Mesenteric fat pad (tissue), 1 donor: ENCODE data around the gene STMP1. TPM values are rescaled to one million over a fixed set of nuclear protein-coding genes. Genes with fewer than 3 reads are reported as not detected.
A peak's percentile ranks its signal among the peaks of the same experiment; 100 is the strongest.

Experiments used
- DNase-seq: peaks from one replicate; pipeline ENCODE4 v3.0.0-alpha.2; 2020; ENCODE audit warnings: low spot score
- total RNA-seq: library from RNA; stranded (reverse); fragmentation: NEBNext Ultra II Directional; extraction: Animal tissue kit (Norgen Biotek cat#: 25700); gene quantifications from one replicate; pipeline ENCODE4 v1.2.1, GENCODE V29; 2021
- donor health status: DM: yes; HTN: yes; CAD: no.

The STMP1 gene
- total RNA-seq, 1 donor from 2014 or later = 21.1 TPM

DNA sequence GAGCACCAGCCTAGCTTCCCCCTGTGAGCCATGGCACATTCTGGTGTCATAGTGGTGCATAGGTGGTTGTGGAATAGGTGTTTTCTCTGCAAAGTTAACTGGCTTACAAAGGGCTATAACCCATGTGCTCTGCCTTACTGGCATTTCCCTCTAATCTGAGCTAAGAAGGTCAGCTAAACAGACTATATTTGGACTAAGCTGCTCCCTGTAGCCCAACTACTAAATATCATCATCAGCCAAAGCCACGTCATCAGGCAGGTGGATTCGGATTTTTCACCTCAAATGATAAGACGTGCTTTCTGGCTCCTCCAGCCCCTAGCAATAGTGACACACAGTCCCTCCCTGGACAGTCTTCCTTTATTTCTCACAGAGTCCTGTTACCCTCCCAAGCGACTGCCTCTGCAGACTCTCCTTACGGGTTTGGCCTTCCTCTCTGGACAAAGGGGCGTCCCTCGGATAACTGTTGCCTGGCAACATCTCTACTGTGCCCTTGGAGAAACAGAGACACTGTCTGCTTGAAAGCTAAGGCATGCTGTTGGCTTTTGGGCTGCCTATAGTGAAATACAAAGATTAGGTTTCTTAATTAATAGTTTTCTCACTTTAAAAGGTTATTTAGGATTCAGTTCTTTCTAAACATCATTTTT lies 56.6 kb downstream of the STMP1 start:
- peak; percentile 16 for DNase-seq

DNA sequence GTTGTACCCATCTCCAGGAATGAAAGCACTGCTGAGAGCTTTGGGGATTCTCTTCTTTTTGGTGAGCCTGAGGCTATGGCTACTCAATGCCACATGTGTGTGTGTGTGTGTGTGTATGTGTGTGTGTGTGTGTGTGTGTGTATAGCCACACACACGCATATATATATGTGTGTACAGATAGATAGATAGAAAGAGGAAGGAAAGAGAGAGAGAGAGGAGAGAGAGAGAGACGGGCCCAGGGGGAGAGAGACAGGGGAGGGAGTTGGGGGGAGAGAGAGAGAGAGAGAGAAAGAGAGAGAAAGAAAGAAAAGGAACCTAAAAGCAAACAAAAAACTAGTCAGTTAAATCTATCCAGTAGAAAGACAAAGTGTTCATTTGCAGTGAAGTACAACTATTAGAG lies 57.4 kb downstream of the STMP1 start:
- peak; percentile 2 for DNase-seq

DNA sequence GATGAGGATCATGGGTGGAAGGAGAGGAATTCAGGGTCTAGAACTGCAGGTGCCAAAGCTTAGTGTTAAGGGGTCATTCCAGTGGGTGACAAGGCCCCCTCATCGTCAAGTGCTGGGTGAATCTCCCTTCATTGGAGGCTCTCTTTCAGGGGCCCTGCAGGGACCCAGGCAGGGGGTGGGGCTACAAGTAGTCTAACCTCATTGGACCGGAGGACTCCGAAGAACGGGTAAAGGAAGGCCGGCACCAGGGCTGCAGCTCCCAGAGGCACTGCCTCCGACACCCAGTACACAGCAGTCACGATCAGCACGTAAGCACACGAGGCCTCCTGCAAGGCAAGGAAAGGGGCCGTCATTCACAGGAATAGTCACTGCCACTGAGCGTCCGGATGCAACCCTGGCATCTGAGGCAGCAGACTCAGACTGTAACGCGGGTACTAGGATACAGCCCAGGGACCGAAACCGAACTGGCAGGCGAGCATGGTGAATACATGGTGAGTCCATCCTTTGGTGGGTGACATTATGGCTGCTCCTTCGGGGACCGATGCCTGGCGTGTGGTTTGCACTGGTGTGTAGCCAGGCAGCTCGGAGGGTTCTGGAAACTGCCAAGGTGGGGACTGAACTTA lies 59.0 kb downstream of the STMP1 start:
- DNase-seq = no peak

DNA sequence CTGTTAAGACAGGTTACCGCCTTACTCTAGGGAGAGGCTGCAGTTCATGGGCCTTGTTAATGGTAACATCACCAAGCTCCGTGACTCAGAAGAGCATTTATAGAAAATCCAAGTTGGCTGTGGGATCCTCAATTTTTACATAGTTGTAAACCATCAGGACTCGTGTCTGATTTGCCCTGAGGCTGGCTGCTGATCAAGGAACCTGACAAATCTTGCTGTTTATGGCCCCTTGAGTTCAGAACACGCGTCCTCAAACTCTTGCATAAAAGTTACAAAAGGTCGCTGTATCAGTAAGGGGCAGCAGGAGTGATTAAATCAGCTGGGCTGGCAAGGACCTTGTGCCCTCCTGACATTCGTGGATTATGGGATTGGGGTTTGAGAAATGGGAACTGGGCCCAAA lies 61.1 kb downstream of the STMP1 start:
- DNase-seq = no peak

Other genes starting within 250 kb of the STMP1 start
- gene CNOT4, start 152.4 kb upstream of the STMP1 start, total RNA-seq = 25.0 TPM
- gene NUP205, start 104.6 kb upstream of the STMP1 start, total RNA-seq = 33.3 TPM
- not detected for gene SLC13A4, start 65.7 kb downstream of the STMP1 start, total RNA-seq
- 4.8 TPM for gene FAM180A, start 86.3 kb downstream of the STMP1 start, total RNA-seq